GM10847 (cell line): Measurements from ENCODE around the gene BCCIP.

Experiments
- POLR2A ChIP-seq: IDR thresholded peaks from 2 replicates; pipeline ENCODE4 v1.6.1; 2011; ENCODE audit not compliant: insufficient read length; ENCODE audit errors: extremely low read depth

BCCIP gene

GRCh38 chr10:125822878-125823662 lies at the start of gene BCCIP, which contains the start of gene UROS:
Gene BCCIP (plus strand): TSS chr10:125823546. CDS start chr10:125823558, 12 bp downstream.
Gene UROS (minus strand): TSS chr10:125823258. CDS start chr10:125816499, 6,759 bp downstream.
- peak; percentile 64 for TF ChIP-seq POLR2A

- no peak for TF ChIP-seq POLR2A
These were observed 49.4 kb upstream of the BCCIP start for GRCh38 chr10:125773687-125774543.

GRCh38 chr10:125774581-125775191 lies 48.7 kb upstream of the BCCIP start:
- no peak for TF ChIP-seq POLR2A

- no peak for TF ChIP-seq POLR2A
These were observed 47.7 kb upstream of the BCCIP start, which contains the start of gene MMP21 for GRCh38 chr10:125775491-125776106. Gene MMP21 (minus strand): TSS chr10:125775821. CDS start chr10:125775821, 0 bp downstream.

- TF ChIP-seq POLR2A: no peak
These were observed 45.5 kb upstream of the BCCIP start for GRCh38 chr10:125777806-125778205.

- TF ChIP-seq POLR2A: no peak
These were observed 44.8 kb upstream of the BCCIP start for GRCh38 chr10:125778556-125778955.

GRCh38 chr10:125779403-125780327 lies 43.7 kb upstream of the BCCIP start:
- no peak for TF ChIP-seq POLR2A

GRCh38 chr10:125781374-125781773 lies 42.0 kb upstream of the BCCIP start:
- no peak for TF ChIP-seq POLR2A

- TF ChIP-seq POLR2A: no peak
These were observed 41.3 kb upstream of the BCCIP start for GRCh38 chr10:125782054-125782453.

- no peak for TF ChIP-seq POLR2A
These were observed 40.7 kb upstream of the BCCIP start for GRCh38 chr10:125782616-125783015.

GRCh38 chr10:125783408-125783807 lies 39.9 kb upstream of the BCCIP start:
- TF ChIP-seq POLR2A: no peak

GRCh38 chr10:125783957-125784356 lies 39.4 kb upstream of the BCCIP start:
- TF ChIP-seq POLR2A: no peak

GRCh38 chr10:125785791-125786190 lies 37.6 kb upstream of the BCCIP start:
- TF ChIP-seq POLR2A: no peak
